ENCODE measurements around the gene KRTAP24-1.

DNA sequence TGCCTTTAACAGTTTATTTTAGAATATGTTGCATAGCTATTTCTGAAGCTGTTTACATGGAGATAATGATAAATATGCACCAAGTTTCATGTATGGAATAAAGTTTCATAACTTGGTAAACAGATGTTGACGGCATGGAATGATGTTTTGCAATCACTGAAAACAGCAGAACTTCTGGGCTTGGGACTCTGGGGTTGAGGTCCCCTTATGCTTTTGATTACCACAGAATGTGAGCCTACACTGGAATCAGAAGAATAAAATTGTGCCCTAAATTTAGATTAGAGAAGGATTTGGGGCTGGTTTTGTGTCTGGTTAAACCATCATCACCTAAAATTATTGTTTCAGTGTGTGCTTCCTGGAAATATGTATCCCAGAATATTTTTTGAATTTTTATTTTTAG, 11.1 kb downstream of the KRTAP24-1 start:
- TF ChIP-seq TAF1 (conservative IDR thresholded peaks at IDR 0.05) (no peak), NR2F2 (IDR thresholded peaks at IDR 0.05) (no peak)
- TF ChIP-seq, protein P1, sequence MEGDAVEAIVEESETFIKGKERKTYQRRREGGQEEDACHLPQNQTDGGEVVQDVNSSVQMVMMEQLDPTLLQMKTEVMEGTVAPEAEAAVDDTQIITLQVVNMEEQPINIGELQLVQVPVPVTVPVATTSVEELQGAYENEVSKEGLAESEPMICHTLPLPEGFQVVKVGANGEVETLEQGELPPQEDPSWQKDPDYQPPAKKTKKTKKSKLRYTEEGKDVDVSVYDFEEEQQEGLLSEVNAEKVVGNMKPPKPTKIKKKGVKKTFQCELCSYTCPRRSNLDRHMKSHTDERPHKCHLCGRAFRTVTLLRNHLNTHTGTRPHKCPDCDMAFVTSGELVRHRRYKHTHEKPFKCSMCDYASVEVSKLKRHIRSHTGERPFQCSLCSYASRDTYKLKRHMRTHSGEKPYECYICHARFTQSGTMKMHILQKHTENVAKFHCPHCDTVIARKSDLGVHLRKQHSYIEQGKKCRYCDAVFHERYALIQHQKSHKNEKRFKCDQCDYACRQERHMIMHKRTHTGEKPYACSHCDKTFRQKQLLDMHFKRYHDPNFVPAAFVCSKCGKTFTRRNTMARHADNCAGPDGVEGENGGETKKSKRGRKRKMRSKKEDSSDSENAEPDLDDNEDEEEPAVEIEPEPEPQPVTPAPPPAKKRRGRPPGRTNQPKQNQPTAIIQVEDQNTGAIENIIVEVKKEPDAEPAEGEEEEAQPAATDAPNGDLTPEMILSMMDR (IDR thresholded peaks at IDR 0.05; ENCODE audit: low read depth, low read length, missing input control) = no peak
- TF ChIP-seq, protein P2, sequence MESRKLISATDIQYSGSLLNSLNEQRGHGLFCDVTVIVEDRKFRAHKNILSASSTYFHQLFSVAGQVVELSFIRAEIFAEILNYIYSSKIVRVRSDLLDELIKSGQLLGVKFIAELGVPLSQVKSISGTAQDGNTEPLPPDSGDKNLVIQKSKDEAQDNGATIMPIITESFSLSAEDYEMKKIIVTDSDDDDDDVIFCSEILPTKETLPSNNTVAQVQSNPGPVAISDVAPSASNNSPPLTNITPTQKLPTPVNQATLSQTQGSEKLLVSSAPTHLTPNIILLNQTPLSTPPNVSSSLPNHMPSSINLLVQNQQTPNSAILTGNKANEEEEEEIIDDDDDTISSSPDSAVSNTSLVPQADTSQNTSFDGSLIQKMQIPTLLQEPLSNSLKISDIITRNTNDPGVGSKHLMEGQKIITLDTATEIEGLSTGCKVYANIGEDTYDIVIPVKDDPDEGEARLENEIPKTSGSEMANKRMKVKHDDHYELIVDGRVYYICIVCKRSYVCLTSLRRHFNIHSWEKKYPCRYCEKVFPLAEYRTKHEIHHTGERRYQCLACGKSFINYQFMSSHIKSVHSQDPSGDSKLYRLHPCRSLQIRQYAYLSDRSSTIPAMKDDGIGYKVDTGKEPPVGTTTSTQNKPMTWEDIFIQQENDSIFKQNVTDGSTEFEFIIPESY (IDR thresholded peaks at IDR 0.05) = no peak

All from liver (tissue), 3 donors.